SK-N-SH (cell line): ENCODE data around the gene CFAP44. TPM values are rescaled to one million over a fixed set of nuclear protein-coding genes. Genes with fewer than 3 reads are reported as not detected.

Experiments
- CTCF ChIA-PET: fragments of 300-600, 350-600 bp; formaldehyde crosslinking; extraction: SDS; loops from one replicate; lab custom pipeline; 2021; lab: Yijun Ruan, JAX
- POLR2A ChIA-PET: fragments of 350-600 bp; sonication (Branson Sonifier 250); formaldehyde crosslinking; extraction: SDS; loops from one replicate; lab custom pipeline; 2020; ENCODE audit warnings: antibody characterized with exemption, inconsistent platforms; lab: Yijun Ruan, JAX
- DNase-seq: peaks from one replicate; pipeline ENCODE4 v3.0.0; 2012
- H2AFZ ChIP-seq: fragments of 200-600 bp; sonication (generic); 2 replicates; pipeline ENCODE4 v1.8.1; 2016; ENCODE audit warnings: antibody characterized with exemption, mild to moderate bottlenecking, low read depth
- H3F3A ChIP-seq: fragments of 200-600 bp; sonication (generic); replicated peaks from 2 replicates; pipeline ENCODE3; 2016; ENCODE audit warnings: antibody characterized with exemption, mild to moderate bottlenecking; ENCODE audit not compliant: insufficient read depth
- H3K27ac ChIP-seq, 2 experiments: fragments of 200-500 bp in 1 of 2; fragments of 200-600 bp in 1 of 2; sonication (Bioruptor generic) in 1 of 2; sonication (generic), shearing (Covaris generic) in 1 of 2; 2 replicates each; pipeline versions ENCODE4 v1.5.1 to v1.6.1; 2014 to 2016; ENCODE audit warnings: low read depth in 2 of 2, inconsistent platforms in 1 of 2, low read length in 1 of 2, mild to moderate bottlenecking in 1 of 2, mixed read lengths in 1 of 2
- H3K27me3 ChIP-seq: fragments of 200-600 bp; sonication (generic), shearing (Covaris generic); 2 replicates; pipeline ENCODE4 v1.6.1; 2016; ENCODE audit warnings: mixed run types; ENCODE audit not compliant: insufficient read depth
- H3K36me3 ChIP-seq, 2 experiments: fragments of 200-500 bp in 1 of 2; fragments of 200-600 bp in 1 of 2; sonication (Bioruptor generic) in 1 of 2; sonication (generic) in 1 of 2; replicated peaks in 1 of 2; 2 replicates each; pipeline versions ENCODE3 to v1.5.1; 2014 to 2016; ENCODE audit warnings: low read length in 1 of 2, mild to moderate bottlenecking in 1 of 2; ENCODE audit not compliant: insufficient read depth in 2 of 2, control insufficient read depth in 1 of 2
- H3K4me1 ChIP-seq, 2 experiments: fragments of 200-500 bp in 1 of 2; fragments of 200-600 bp in 1 of 2; sonication (Bioruptor generic) in 1 of 2; sonication (generic), shearing (Covaris generic) in 1 of 2; 2 replicates each; pipeline versions ENCODE4 v1.5.1 to v1.6.1; 2014 to 2016; ENCODE audit warnings: low read depth in 1 of 2, low read length in 1 of 2, mixed run types in 1 of 2; ENCODE audit not compliant: insufficient read depth in 2 of 2, control insufficient read depth in 1 of 2
- H3K4me2 ChIP-seq: fragments of 200-600 bp; sonication (generic), shearing (Covaris generic); 2 replicates; pipeline ENCODE4 v1.6.1; 2017; ENCODE audit warnings: mixed run types
- H3K4me3 ChIP-seq, 2 experiments: fragments of 200-500 bp in 1 of 2; fragments of 200-600 bp in 1 of 2; sonication (Bioruptor generic) in 1 of 2; sonication (generic), shearing (Covaris generic) in 1 of 2; 2 replicates each; pipeline versions ENCODE4 v1.5.1 to v1.8.1; 2014 to 2016; ENCODE audit warnings: low read depth in 2 of 2, inconsistent platforms in 1 of 2, low read length in 1 of 2, mild to moderate bottlenecking in 1 of 2, mixed read lengths in 1 of 2, moderate library complexity in 1 of 2
- H3K79me2 ChIP-seq: fragments of 200-600 bp; sonication (generic); 2 replicates; pipeline ENCODE4 v1.8.1; 2017; ENCODE audit warnings: mild to moderate bottlenecking; ENCODE audit not compliant: insufficient read depth
- H3K9ac ChIP-seq: fragments of 200-600 bp; sonication (generic); 2 replicates; pipeline ENCODE4 v1.6.1; 2017; ENCODE audit warnings: mixed run types
- H3K9me2 ChIP-seq: fragments of 200-600 bp; sonication (generic); 2 replicates; pipeline ENCODE4 v1.6.1; 2017; ENCODE audit warnings: mixed run types
- H3K9me3 ChIP-seq: fragments of 200-600 bp; sonication (generic); 2 replicates; pipeline ENCODE4 v1.6.1; 2017; ENCODE audit warnings: mixed run types, mild to moderate bottlenecking, moderate library complexity
- H4K20me1 ChIP-seq: fragments of 200-600 bp; sonication (generic); 2 replicates; pipeline ENCODE4 v1.6.1; 2017; ENCODE audit warnings: mild to moderate bottlenecking, mixed run types; ENCODE audit not compliant: insufficient read depth
- ELF1 ChIP-seq: IDR thresholded peaks from 2 replicates; pipeline ENCODE4 v1.4.0; 2012
- EZH2phosphoT487 ChIP-seq: fragments of 200-600 bp; sonication (generic); IDR thresholded peaks from 2 replicates; pipeline ENCODE4 v1.6.1; 2017; ENCODE audit warnings: low read depth, mixed run types, mild to moderate bottlenecking, antibody characterized with exemption, moderate library complexity, borderline replicate concordance
- FOXJ3 ChIP-seq: sonication (generic); formaldehyde crosslinking; IDR thresholded peaks from 2 replicates; pipeline ENCODE4 v1.5.1; 2020; ENCODE audit warnings: mild to moderate bottlenecking, missing genetic modification reagents
- GABPA ChIP-seq: IDR thresholded peaks from 2 replicates; pipeline ENCODE4 v1.4.0; 2012; ENCODE audit warnings: low read depth, mild to moderate bottlenecking
- NFIC ChIP-seq: IDR thresholded peaks from 2 replicates; pipeline ENCODE4 v1.4.0; 2012; ENCODE audit warnings: borderline replicate concordance
- NRF1 ChIP-seq: IDR thresholded peaks from 2 replicates; pipeline ENCODE4 v1.6.1; 2012; ENCODE audit warnings: low read depth, mild to moderate bottlenecking, low read length
- RAD21 ChIP-seq: IDR thresholded peaks from 2 replicates; pipeline ENCODE4 v1.6.1; 2012; ENCODE audit warnings: mild to moderate bottlenecking, low read length
- RCOR1 ChIP-seq: fragments of 150-350 bp; IDR thresholded peaks from 2 replicates; pipeline ENCODE4 v1.6.1; 2017; ENCODE audit warnings: antibody characterized with exemption, low read length
- RFX5 ChIP-seq: IDR thresholded peaks from 2 replicates; pipeline ENCODE4 v1.6.1; 2012; ENCODE audit warnings: mild to moderate bottlenecking, improper control_type of control experiment, low read length
- SIN3A ChIP-seq: IDR thresholded peaks from 2 replicates; pipeline ENCODE4 v1.6.1; 2012; ENCODE audit warnings: low read depth, mild to moderate bottlenecking, low read length, moderate library complexity, borderline replicate concordance
- YY1 ChIP-seq: IDR thresholded peaks from 2 replicates; pipeline ENCODE4 v1.4.0; 2012; ENCODE audit warnings: low read depth, mild to moderate bottlenecking
- polyA plus RNA-seq, 3 experiments: library from polyadenylated mRNA; depleted of rRNA; stranded (reverse); fragments of >200 nt; gene quantifications; 2 replicates each; pipeline ENCODE4 v1.2.3, GENCODE V29; 2012
- TF ChIP-seq, protein P1 (sequence below): IDR thresholded peaks from 2 replicates; pipeline ENCODE4 v1.4.0; 2012; ENCODE audit warnings: low read depth, borderline replicate concordance
- TF ChIP-seq, protein P2 (sequence below): fragments of 150-350 bp; IDR thresholded peaks from 2 replicates; pipeline ENCODE4 v1.6.1; 2016; ENCODE audit warnings: mild to moderate bottlenecking, low read depth, low read length
- TF ChIP-seq, protein P3 (sequence below): fragments of 150-350 bp; IDR thresholded peaks from 2 replicates; pipeline ENCODE4 v1.6.1; 2017; ENCODE audit warnings: antibody characterized with exemption, low read length, low read depth, borderline replicate concordance
- TF ChIP-seq, protein P4 (sequence below): IDR thresholded peaks from 2 replicates; pipeline ENCODE4; 2012

CFAP44 gene
- polyA plus RNA-seq, 1 of the 3 experiments (the other 2 are of a cell fraction), result 2.3 TPM

DNA sequence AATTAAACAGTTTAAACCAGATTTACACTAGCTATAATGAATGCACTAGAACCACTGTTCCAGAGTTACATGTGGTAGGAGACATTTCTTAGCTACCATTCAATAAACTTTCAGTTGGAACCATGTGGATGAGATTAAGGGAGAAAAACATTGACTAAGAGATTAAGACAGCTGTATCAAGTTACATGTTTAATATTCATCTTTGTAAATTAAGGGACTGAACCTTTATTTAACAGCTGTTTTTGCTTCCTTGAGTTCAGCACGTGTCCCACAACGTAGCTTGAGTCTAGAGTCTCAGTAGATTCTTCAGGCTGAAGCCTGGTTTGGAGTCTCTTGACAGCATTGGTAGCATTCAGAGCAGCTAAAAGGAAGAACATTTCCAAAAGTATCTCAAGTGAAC is 27.2 kb upstream of the CFAP44 start (continued):
- TF ChIP-seq, protein P1, sequence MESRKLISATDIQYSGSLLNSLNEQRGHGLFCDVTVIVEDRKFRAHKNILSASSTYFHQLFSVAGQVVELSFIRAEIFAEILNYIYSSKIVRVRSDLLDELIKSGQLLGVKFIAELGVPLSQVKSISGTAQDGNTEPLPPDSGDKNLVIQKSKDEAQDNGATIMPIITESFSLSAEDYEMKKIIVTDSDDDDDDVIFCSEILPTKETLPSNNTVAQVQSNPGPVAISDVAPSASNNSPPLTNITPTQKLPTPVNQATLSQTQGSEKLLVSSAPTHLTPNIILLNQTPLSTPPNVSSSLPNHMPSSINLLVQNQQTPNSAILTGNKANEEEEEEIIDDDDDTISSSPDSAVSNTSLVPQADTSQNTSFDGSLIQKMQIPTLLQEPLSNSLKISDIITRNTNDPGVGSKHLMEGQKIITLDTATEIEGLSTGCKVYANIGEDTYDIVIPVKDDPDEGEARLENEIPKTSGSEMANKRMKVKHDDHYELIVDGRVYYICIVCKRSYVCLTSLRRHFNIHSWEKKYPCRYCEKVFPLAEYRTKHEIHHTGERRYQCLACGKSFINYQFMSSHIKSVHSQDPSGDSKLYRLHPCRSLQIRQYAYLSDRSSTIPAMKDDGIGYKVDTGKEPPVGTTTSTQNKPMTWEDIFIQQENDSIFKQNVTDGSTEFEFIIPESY, result no peak
- TF ChIP-seq RFX5, result no peak
- no peak for TF ChIP-seq RAD21
- TF ChIP-seq SIN3A, result no peak
- TF ChIP-seq FOXJ3 (CRISPR knock-in tag), result no peak
- TF ChIP-seq, protein P2, sequence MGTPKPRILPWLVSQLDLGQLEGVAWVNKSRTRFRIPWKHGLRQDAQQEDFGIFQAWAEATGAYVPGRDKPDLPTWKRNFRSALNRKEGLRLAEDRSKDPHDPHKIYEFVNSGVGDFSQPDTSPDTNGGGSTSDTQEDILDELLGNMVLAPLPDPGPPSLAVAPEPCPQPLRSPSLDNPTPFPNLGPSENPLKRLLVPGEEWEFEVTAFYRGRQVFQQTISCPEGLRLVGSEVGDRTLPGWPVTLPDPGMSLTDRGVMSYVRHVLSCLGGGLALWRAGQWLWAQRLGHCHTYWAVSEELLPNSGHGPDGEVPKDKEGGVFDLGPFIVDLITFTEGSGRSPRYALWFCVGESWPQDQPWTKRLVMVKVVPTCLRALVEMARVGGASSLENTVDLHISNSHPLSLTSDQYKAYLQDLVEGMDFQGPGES, result no peak
- TF ChIP-seq ELF1, result no peak
- TF ChIP-seq, protein P3, sequence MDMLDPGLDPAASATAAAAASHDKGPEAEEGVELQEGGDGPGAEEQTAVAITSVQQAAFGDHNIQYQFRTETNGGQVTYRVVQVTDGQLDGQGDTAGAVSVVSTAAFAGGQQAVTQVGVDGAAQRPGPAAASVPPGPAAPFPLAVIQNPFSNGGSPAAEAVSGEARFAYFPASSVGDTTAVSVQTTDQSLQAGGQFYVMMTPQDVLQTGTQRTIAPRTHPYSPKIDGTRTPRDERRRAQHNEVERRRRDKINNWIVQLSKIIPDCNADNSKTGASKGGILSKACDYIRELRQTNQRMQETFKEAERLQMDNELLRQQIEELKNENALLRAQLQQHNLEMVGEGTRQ, result no peak
- TF ChIP-seq, protein P4, sequence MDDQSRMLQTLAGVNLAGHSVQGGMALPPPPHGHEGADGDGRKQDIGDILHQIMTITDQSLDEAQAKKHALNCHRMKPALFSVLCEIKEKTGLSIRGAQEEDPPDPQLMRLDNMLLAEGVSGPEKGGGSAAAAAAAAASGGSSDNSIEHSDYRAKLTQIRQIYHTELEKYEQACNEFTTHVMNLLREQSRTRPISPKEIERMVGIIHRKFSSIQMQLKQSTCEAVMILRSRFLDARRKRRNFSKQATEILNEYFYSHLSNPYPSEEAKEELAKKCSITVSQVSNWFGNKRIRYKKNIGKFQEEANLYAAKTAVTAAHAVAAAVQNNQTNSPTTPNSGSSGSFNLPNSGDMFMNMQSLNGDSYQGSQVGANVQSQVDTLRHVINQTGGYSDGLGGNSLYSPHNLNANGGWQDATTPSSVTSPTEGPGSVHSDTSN, result no peak
- no peak for TF ChIP-seq NFIC

DNA sequence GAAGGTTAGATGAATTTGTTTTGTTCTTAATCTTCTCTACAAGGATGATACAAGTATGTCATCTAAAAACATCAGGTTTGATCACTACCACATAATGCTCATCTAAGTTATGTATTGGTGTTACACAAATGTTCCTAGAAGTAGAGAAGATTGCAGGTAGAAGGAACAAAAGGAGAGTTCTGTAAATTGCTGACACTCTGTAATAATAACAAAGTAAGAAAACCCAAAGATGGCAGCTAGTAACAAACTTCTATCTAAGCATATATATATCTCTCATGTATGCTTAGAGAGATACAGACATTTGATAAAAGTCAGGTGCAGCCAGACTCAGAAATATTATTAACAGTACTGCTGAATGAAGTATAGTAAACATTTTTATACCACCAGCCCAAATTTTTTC is 20.2 kb upstream of the CFAP44 start:
- ChIA-PET POLR2A (no interaction called here), CTCF (interaction anchor here (0.5 kb wide), 1 partner anchor 165 kb away, joined by 3 read pairs; no protein-coding TSS in a partner anchor)
- Histone ChIP-seq H3K27me3 (no peaks in the 10 kb centered on the region), H3K4me1 (no peaks in the 10 kb centered on the region), H3K9me2 (no peaks in the 10 kb centered on the region), H3K4me2 (no peak overlapping the region), H3K4me3 (no peak overlapping the region), H3K27ac (no peak overlapping the region), H3K9ac (no peak overlapping the region), H3K9me3 (no peaks in the 10 kb centered on the region), H3K79me2 (no peaks in the 10 kb centered on the region), H4K20me1 (no peaks in the 10 kb centered on the region), H2AFZ (no peak overlapping the region), H3K36me3 (peaks cover 28 to 43% of the 10 kb centered on the region in 2 experiments), H3F3A (no peaks in the 10 kb centered on the region)
- TF ChIP-seq GABPA (no peak), YY1 (no peak), EZH2phosphoT487 (no peak), NRF1 (no peak), RCOR1 (no peak), ELF1 (no peak)
- TF ChIP-seq, protein P3, result no peak
- TF ChIP-seq, protein P1, result no peak
- TF ChIP-seq, protein P4, result no peak
- TF ChIP-seq, protein P2, result no peak
- DNase-seq, result no peak
